GM21367 (cell line): ENCODE measurements around the gene ZNF330.
A peak's percentile ranks its signal among the peaks of the same experiment; 100 is the strongest.

Experiments
- ATAC-seq: cut with Tn5 transposase; IDR thresholded peaks from one replicate; pipeline ENCODE4 v1.9.1; 2021; ENCODE audit not compliant: unreplicated experiment

ZNF330 gene

GRCh38 chr4:141229408-141230101 is 8.9 kb downstream of the ZNF330 start:
- peak; percentile 47 for ATAC-seq

- ATAC-seq, result no peak
These were observed 13.0 kb downstream of the ZNF330 start for GRCh38 chr4:141233673-141234072.

GRCh38 chr4:141238186-141238585 is 17.5 kb downstream of the ZNF330 start:
- ATAC-seq, result no peak

GRCh38 chr4:141240259-141240658 is 19.6 kb downstream of the ZNF330 start:
- no peak for ATAC-seq

GRCh38 chr4:141240671-141241070 is 20.0 kb downstream of the ZNF330 start:
- no peak for ATAC-seq

GRCh38 chr4:141241986-141242385 is 21.3 kb downstream of the ZNF330 start:
- ATAC-seq, result no peak

- no peak for ATAC-seq
These were observed 23.7 kb downstream of the ZNF330 start for GRCh38 chr4:141244419-141244818.

GRCh38 chr4:141246243-141246642 is 25.5 kb downstream of the ZNF330 start:
- no peak for ATAC-seq

GRCh38 chr4:141246683-141247429 is 26.2 kb downstream of the ZNF330 start:
- ATAC-seq, result no peak

GRCh38 chr4:141247430-141247780 is 26.7 kb downstream of the ZNF330 start:
- no peak for ATAC-seq

- ATAC-seq, result no peak
These were observed 27.3 kb downstream of the ZNF330 start for GRCh38 chr4:141248029-141248428.

GRCh38 chr4:141248486-141248885 is 27.8 kb downstream of the ZNF330 start:
- no peak for ATAC-seq

- no peak for ATAC-seq
These were observed 33.6 kb downstream of the ZNF330 start for GRCh38 chr4:141254326-141254725.

- no peak for ATAC-seq
These were observed 34.3 kb downstream of the ZNF330 start for GRCh38 chr4:141255016-141255415.

GRCh38 chr4:141258558-141258957 is 37.9 kb downstream of the ZNF330 start:
- ATAC-seq, result no peak

GRCh38 chr4:141275834-141276233 is 55.1 kb downstream of the ZNF330 start:
- ATAC-seq, result no peak

GRCh38 chr4:141283152-141283551 is 62.5 kb downstream of the ZNF330 start:
- ATAC-seq, result no peak

GRCh38 chr4:141283563-141283962 is 62.9 kb downstream of the ZNF330 start:
- ATAC-seq, result no peak
